ENCODE data around the gene MSL3. TPM values are rescaled to one million over a fixed set of nuclear protein-coding genes. Genes with fewer than 3 reads are reported as not detected.
A peak's percentile ranks its signal among the peaks of the same experiment; 100 is the strongest.

The MSL3 gene
- total RNA-seq, 2 experiments from 2014 or later, result 59.6 to 65.4 TPM

- POLR2A ChIA-PET, result interaction anchor here (1.3 to 1.4 kb wide), 2 partner anchors 9 to 652 kb away, joined by 3 to 5 read pairs; no protein-coding TSS in a partner anchor
- peaks cover 54% of the 10 kb centered on the region for H3K4me1 Mint-ChIP-seq
Observed at GRCh38 chrX:11768039-11768438, 10.0 kb downstream of the MSL3 start.

GRCh38 chrX:11770320-11770719 lies 12.3 kb downstream of the MSL3 start:
- ChIA-PET CTCF (interaction anchor here (1.0 to 2.6 kb wide), 5 partner anchors 11 to 235 kb away, joined by 3 to 17 read pairs (median 6); partner anchors contain the start of gene MSL3), POLR2A (interaction anchor here (1.6 kb wide), 1 partner anchor 11 kb away, joined by 3 read pairs; no protein-coding TSS in a partner anchor)
- peaks cover 35% of the 10 kb centered on the region for H3K4me1 Mint-ChIP-seq
- H3K27me3 Mint-ChIP-seq, result no peaks in the 10 kb centered on the region
- H3K27ac Mint-ChIP-seq, result peak overlapping the region; percentile 56
- no peaks in the 10 kb centered on the region for H3K9me3 Mint-ChIP-seq
- peaks cover 40% of the 10 kb centered on the region for H3K36me3 Mint-ChIP-seq (ENCODE audit: low read depth)
- DNase-seq, result peak; percentile 58
- no peak overlapping the region for H3K4me3 Mint-ChIP-seq

More at GRCh38 chrX:11768039-11768438, 10.0 kb downstream of the MSL3 start:
- CTCF ChIA-PET, result interaction anchor here (1.4 to 2.1 kb wide), 2 partner anchors 9 to 231 kb away, joined by 3 to 8 read pairs; partner anchors contain the start of gene MSL3
- Mint-ChIP-seq H3K27ac (peak overlapping the region; percentile 28), H3K4me3 (no peak overlapping the region), H3K36me3 (ENCODE audit: low read depth) (peaks cover 52% of the 10 kb centered on the region), H3K27me3 (no peaks in the 10 kb centered on the region), H3K9me3 (no peaks in the 10 kb centered on the region)
- no peak for DNase-seq

GRCh38 chrX:11778230-11778629 lies 20.2 kb downstream of the MSL3 start:
- ChIA-PET POLR2A (no interaction called here), CTCF (interaction anchor here (1.5 kb wide), 1 partner anchor 9 kb away, joined by 6 read pairs; no protein-coding TSS in a partner anchor)
- no peak overlapping the region for H3K4me3 Mint-ChIP-seq
- no peaks in the 10 kb centered on the region for H3K27me3 Mint-ChIP-seq
- peaks cover 7% of the 10 kb centered on the region for H3K4me1 Mint-ChIP-seq
- no peak for DNase-seq
- peaks cover 19% of the 10 kb centered on the region for H3K36me3 Mint-ChIP-seq (ENCODE audit: low read depth)
- H3K27ac Mint-ChIP-seq, result no peak overlapping the region
- no peaks in the 10 kb centered on the region for H3K9me3 Mint-ChIP-seq

GRCh38 chrX:11781133-11781532 lies 23.1 kb downstream of the MSL3 start:
- ChIA-PET CTCF (interaction anchor here (1.0 kb wide), 1 partner anchor 9 kb away, joined by 3 read pairs; no protein-coding TSS in a partner anchor), POLR2A (no interaction called here)
- Mint-ChIP-seq H3K27ac (no peak overlapping the region), H3K9me3 (no peaks in the 10 kb centered on the region), H3K36me3 (ENCODE audit: low read depth) (peaks cover 4% of the 10 kb centered on the region), H3K4me3 (no peak overlapping the region), H3K4me1 (no peaks in the 10 kb centered on the region), H3K27me3 (no peaks in the 10 kb centered on the region)
- no peak for DNase-seq

GRCh38 chrX:11781734-11782370 lies 23.8 kb downstream of the MSL3 start:
- Mint-ChIP-seq H3K4me3 (no peak overlapping the region), H3K27ac (no peak overlapping the region), H3K4me1 (peaks cover 2% of the 10 kb centered on the region), H3K36me3 (ENCODE audit: low read depth) (no peaks in the 10 kb centered on the region), H3K27me3 (no peaks in the 10 kb centered on the region), H3K9me3 (no peaks in the 10 kb centered on the region)
- DNase-seq, result no peak
- CTCF ChIA-PET, result interaction anchor here (1.0 kb wide), 1 partner anchor 10 kb away, joined by 3 read pairs; no protein-coding TSS in a partner anchor
- POLR2A ChIA-PET, result no interaction called here

GRCh38 chrX:11784543-11784942 lies 26.5 kb downstream of the MSL3 start:
- H3K4me1 Mint-ChIP-seq, result peaks cover 6% of the 10 kb centered on the region
- ChIA-PET CTCF (no interaction called here), POLR2A (no interaction called here)
- no peaks in the 10 kb centered on the region for H3K27me3 Mint-ChIP-seq
- H3K4me3 Mint-ChIP-seq, result no peak overlapping the region
- H3K36me3 Mint-ChIP-seq (ENCODE audit: low read depth), result no peaks in the 10 kb centered on the region
- no peaks in the 10 kb centered on the region for H3K9me3 Mint-ChIP-seq
- DNase-seq, result no peak
- no peak overlapping the region for H3K27ac Mint-ChIP-seq

GRCh38 chrX:11786862-11787261 lies 28.8 kb downstream of the MSL3 start:
- Mint-ChIP-seq H3K27me3 (no peaks in the 10 kb centered on the region), H3K36me3 (ENCODE audit: low read depth) (no peaks in the 10 kb centered on the region), H3K4me3 (no peak overlapping the region), H3K27ac (no peak overlapping the region), H3K9me3 (no peaks in the 10 kb centered on the region), H3K4me1 (peaks cover 8% of the 10 kb centered on the region)
- no peak for DNase-seq
- POLR2A ChIA-PET, result no interaction called here
- CTCF ChIA-PET, result interaction anchor here (0.8 to 1.9 kb wide), 8 partner anchors 8 to 64 kb away, joined by 3 to 6 read pairs (median 5); partner anchors contain the start of gene MSL3

- Mint-ChIP-seq H3K36me3 (ENCODE audit: low read depth) (no peaks in the 10 kb centered on the region), H3K9me3 (no peaks in the 10 kb centered on the region), H3K27ac (no peak overlapping the region), H3K4me3 (no peak overlapping the region), H3K4me1 (peaks cover 12% of the 10 kb centered on the region), H3K27me3 (no peaks in the 10 kb centered on the region)
- DNase-seq, result peak; percentile 70
- POLR2A ChIA-PET, result interaction anchor here (0.7 kb wide), 1 partner anchor 348 kb away, joined by 3 read pairs; no protein-coding TSS in a partner anchor
- CTCF ChIA-PET, result interaction anchor here (0.7 to 1.9 kb wide), 14 partner anchors 9 to 589 kb away, joined by 3 to 6 read pairs (median 4); partner anchors contain the start of gene MSL3
Observed at GRCh38 chrX:11787564-11787963, 29.5 kb downstream of the MSL3 start.

GRCh38 chrX:11789809-11790208 lies 31.8 kb downstream of the MSL3 start:
- no peaks in the 10 kb centered on the region for H3K9me3 Mint-ChIP-seq
- peaks cover 21% of the 10 kb centered on the region for H3K4me1 Mint-ChIP-seq
- H3K27ac Mint-ChIP-seq, result no peak overlapping the region
- POLR2A ChIA-PET, result no interaction called here
- H3K27me3 Mint-ChIP-seq, result no peaks in the 10 kb centered on the region
- DNase-seq, result no peak
- CTCF ChIA-PET, result no interaction called here
- H3K36me3 Mint-ChIP-seq (ENCODE audit: low read depth), result no peaks in the 10 kb centered on the region
- H3K4me3 Mint-ChIP-seq, result no peak overlapping the region

GRCh38 chrX:11791090-11791489 lies 33.1 kb downstream of the MSL3 start:
- no peak for DNase-seq
- no peak overlapping the region for H3K4me3 Mint-ChIP-seq
- no peak overlapping the region for H3K27ac Mint-ChIP-seq
- ChIA-PET CTCF (no interaction called here), POLR2A (no interaction called here)
- H3K9me3 Mint-ChIP-seq, result no peaks in the 10 kb centered on the region
- no peaks in the 10 kb centered on the region for H3K36me3 Mint-ChIP-seq (ENCODE audit: low read depth)
- H3K4me1 Mint-ChIP-seq, result peaks cover 21% of the 10 kb centered on the region
- H3K27me3 Mint-ChIP-seq, result no peaks in the 10 kb centered on the region

- ChIA-PET POLR2A (no interaction called here), CTCF (no interaction called here)
- no peak for DNase-seq
- no peak overlapping the region for H3K4me3 Mint-ChIP-seq
- no peaks in the 10 kb centered on the region for H3K9me3 Mint-ChIP-seq
- no peaks in the 10 kb centered on the region for H3K27me3 Mint-ChIP-seq
- peaks cover 21% of the 10 kb centered on the region for H3K4me1 Mint-ChIP-seq
- H3K36me3 Mint-ChIP-seq (ENCODE audit: low read depth), result no peaks in the 10 kb centered on the region
- H3K27ac Mint-ChIP-seq, result no peak overlapping the region
Observed at GRCh38 chrX:11791537-11791936, 33.5 kb downstream of the MSL3 start.

GRCh38 chrX:11792461-11793421 lies 34.7 kb downstream of the MSL3 start:
- CTCF ChIA-PET, result no interaction called here
- no peak overlapping the region for H3K27ac Mint-ChIP-seq

GRCh38 chrX:11793734-11794133 lies 35.7 kb downstream of the MSL3 start:
- no peak overlapping the region for H3K4me3 Mint-ChIP-seq
- H3K36me3 Mint-ChIP-seq (ENCODE audit: low read depth), result no peaks in the 10 kb centered on the region
- H3K27me3 Mint-ChIP-seq, result no peaks in the 10 kb centered on the region
- DNase-seq, result no peak
- CTCF ChIA-PET, result no interaction called here
- POLR2A ChIA-PET, result no interaction called here
- no peak overlapping the region for H3K27ac Mint-ChIP-seq
- no peaks in the 10 kb centered on the region for H3K9me3 Mint-ChIP-seq
- H3K4me1 Mint-ChIP-seq, result peaks cover 16% of the 10 kb centered on the region

More at GRCh38 chrX:11792461-11793421, 34.7 kb downstream of the MSL3 start:
- no peaks in the 10 kb centered on the region for H3K9me3 Mint-ChIP-seq
- H3K27me3 Mint-ChIP-seq, result no peaks in the 10 kb centered on the region
- POLR2A ChIA-PET, result no interaction called here
- no peak overlapping the region for H3K4me3 Mint-ChIP-seq
- DNase-seq, result peak; percentile 50
- peaks cover 18% of the 10 kb centered on the region for H3K4me1 Mint-ChIP-seq
- H3K36me3 Mint-ChIP-seq (ENCODE audit: low read depth), result no peaks in the 10 kb centered on the region
